HepG2 (cell line): ENCODE results near the gene ZNF396. TPM values are rescaled to one million over a fixed set of nuclear protein-coding genes. Genes with fewer than 3 reads are reported as not detected.

Experiments
- ARID4A ChIP-seq: sonication (generic); formaldehyde crosslinking; IDR thresholded peaks from 2 replicates; pipeline ENCODE4 v1.5.0; 2020; ENCODE audit warnings: mild to moderate bottlenecking, missing genetic modification reagents, borderline replicate concordance
- ARID5B ChIP-seq: IDR thresholded peaks from 2 replicates; pipeline ENCODE4 v1.4.0; 2020; ENCODE audit warnings: mild to moderate bottlenecking, missing genetic modification reagents
- DMAP1 ChIP-seq: IDR thresholded peaks from 2 replicates; pipeline ENCODE4 v1.6.1; 2016
- FOXP1 ChIP-seq, 2 experiments: fragments of 450-650 bp in 1 of 2; IDR thresholded peaks; 2 replicates each; pipeline ENCODE4 v1.6.1; 2017 to 2018; ENCODE audit warnings: antibody characterized with exemption in 1 of 2
- HHEX ChIP-seq: IDR thresholded peaks from 2 replicates; pipeline ENCODE4 v1.6.1; 2016; ENCODE audit warnings: control low read depth
- HMG20A ChIP-seq: IDR thresholded peaks from 2 replicates; pipeline ENCODE4 v1.6.1; 2016; ENCODE audit warnings: borderline replicate concordance
- ISL2 ChIP-seq: sonication (generic); formaldehyde crosslinking; IDR thresholded peaks from 2 replicates; pipeline ENCODE4 v1.5.0; 2020; ENCODE audit warnings: missing genetic modification reagents
- POLR2G ChIP-seq: fragments of 200-400 bp; formaldehyde crosslinking; IDR thresholded peaks from 2 replicates; pipeline ENCODE4 v1.6.1; 2018; ENCODE audit warnings: mild to moderate bottlenecking, low read depth, low read length, moderate library complexity
- REPIN1 ChIP-seq: sonication (generic); formaldehyde crosslinking; IDR thresholded peaks from 2 replicates; pipeline ENCODE4 v1.8.0; 2022; ENCODE audit warnings: missing genetic modification reagents, low read depth, mild to moderate bottlenecking, borderline replicate concordance
- SIN3B ChIP-seq: fragments of 150-350 bp; IDR thresholded peaks from 2 replicates; pipeline ENCODE4 v1.6.1; 2014; ENCODE audit warnings: low read length
- ZNF292 ChIP-seq: sonication (generic); formaldehyde crosslinking; IDR thresholded peaks from 2 replicates; pipeline ENCODE4 v1.8.1; 2022; ENCODE audit warnings: mild to moderate bottlenecking, low read depth, missing genetic modification reagents, borderline replicate concordance
- polyA plus RNA-seq, 8 experiments: library from polyadenylated mRNA; depleted of rRNA in 3 of 8; stranded (reverse) in 7 of 8; unstranded in 1 of 8; fragments of >200 nt; fragmentation: Illumina TruSeq in 4 of 8; extraction: Trizol in 4 of 8; gene quantifications; 2 replicates each; pipeline versions ENCODE4 v1.2.1 to v1.2.3, GENCODE V29; 2011 to 2016; ENCODE audit warnings: low read depth in 4 of 8, missing spikeins in 1 of 8, mixed read lengths in 1 of 8; ENCODE audit not compliant: insufficient read depth in 1 of 8
- total RNA-seq, 5 experiments: library from RNA; depleted of rRNA; stranded (reverse); fragments of >200 nt; fragmentation: Illumina TruSeq; extraction: Trizol; gene quantifications; 2 replicates each; pipeline ENCODE4 v1.2.3, GENCODE V29; 2016; ENCODE audit warnings: low read depth in 1 of 5
- TF ChIP-seq, protein P1 (sequence below): sonication (generic); formaldehyde crosslinking; IDR thresholded peaks from 2 replicates; pipeline ENCODE4 v1.4.0; 2020; ENCODE audit warnings: missing genetic modification reagents, borderline replicate concordance
- TF ChIP-seq, protein P2 (sequence below): IDR thresholded peaks from 2 replicates; pipeline ENCODE4 v1.6.1; 2016
- TF ChIP-seq, protein P3 (sequence below): sonication (generic); formaldehyde crosslinking; IDR thresholded peaks from 2 replicates; pipeline ENCODE4 v1.4.0; 2020; ENCODE audit warnings: missing genetic modification reagents, borderline replicate concordance

The ZNF396 gene
- total and polyA plus RNA-seq, 2 of the 13 experiments (the other 11 are each of a cell fraction or from before 2014, with no cell fraction given) = 0.25 to 0.75 TPM

GRCh38 chr18:35345460-35345921, 31.6 kb downstream of the ZNF396 start (continued):
- 0 out of 2 replicates have a peak, but pooled peaks have one; percentile 53 for TF ChIP-seq ZNF292 (CRISPR knock-in tag)
- TF ChIP-seq, protein P1, sequence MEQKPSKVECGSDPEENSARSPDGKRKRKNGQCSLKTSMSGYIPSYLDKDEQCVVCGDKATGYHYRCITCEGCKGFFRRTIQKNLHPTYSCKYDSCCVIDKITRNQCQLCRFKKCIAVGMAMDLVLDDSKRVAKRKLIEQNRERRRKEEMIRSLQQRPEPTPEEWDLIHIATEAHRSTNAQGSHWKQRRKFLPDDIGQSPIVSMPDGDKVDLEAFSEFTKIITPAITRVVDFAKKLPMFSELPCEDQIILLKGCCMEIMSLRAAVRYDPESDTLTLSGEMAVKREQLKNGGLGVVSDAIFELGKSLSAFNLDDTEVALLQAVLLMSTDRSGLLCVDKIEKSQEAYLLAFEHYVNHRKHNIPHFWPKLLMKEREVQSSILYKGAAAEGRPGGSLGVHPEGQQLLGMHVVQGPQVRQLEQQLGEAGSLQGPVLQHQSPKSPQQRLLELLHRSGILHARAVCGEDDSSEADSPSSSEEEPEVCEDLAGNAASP = no peak
- TF ChIP-seq HHEX = no peak
- TF ChIP-seq SIN3B = no peak
- 0 out of 2 replicates have a peak, but pooled peaks have one; percentile 50 for TF ChIP-seq DMAP1 (CRISPR knock-in tag)
- TF ChIP-seq, protein P2, sequence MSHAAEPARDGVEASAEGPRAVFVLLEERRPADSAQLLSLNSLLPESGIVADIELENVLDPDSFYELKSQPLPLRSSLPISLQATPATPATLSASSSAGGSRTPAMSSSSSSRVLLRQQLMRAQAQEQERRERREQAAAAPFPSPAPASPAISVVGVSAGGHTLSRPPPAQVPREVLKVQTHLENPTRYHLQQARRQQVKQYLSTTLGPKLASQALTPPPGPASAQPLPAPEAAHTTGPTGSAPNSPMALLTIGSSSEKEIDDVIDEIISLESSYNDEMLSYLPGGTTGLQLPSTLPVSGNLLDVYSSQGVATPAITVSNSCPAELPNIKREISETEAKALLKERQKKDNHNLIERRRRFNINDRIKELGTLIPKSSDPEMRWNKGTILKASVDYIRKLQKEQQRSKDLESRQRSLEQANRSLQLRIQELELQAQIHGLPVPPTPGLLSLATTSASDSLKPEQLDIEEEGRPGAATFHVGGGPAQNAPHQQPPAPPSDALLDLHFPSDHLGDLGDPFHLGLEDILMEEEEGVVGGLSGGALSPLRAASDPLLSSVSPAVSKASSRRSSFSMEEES (CRISPR knock-in tag) = peak; percentile 75; the same call in 1 of the 2 replicates
- TF ChIP-seq ARID4A (CRISPR knock-in tag) = peak; percentile 61; the same call in 1 of the 2 replicates
- TF ChIP-seq REPIN1 (CRISPR knock-in tag) = 0 out of 2 replicates have a peak, but pooled peaks have one; percentile 9
- TF ChIP-seq, protein P3, sequence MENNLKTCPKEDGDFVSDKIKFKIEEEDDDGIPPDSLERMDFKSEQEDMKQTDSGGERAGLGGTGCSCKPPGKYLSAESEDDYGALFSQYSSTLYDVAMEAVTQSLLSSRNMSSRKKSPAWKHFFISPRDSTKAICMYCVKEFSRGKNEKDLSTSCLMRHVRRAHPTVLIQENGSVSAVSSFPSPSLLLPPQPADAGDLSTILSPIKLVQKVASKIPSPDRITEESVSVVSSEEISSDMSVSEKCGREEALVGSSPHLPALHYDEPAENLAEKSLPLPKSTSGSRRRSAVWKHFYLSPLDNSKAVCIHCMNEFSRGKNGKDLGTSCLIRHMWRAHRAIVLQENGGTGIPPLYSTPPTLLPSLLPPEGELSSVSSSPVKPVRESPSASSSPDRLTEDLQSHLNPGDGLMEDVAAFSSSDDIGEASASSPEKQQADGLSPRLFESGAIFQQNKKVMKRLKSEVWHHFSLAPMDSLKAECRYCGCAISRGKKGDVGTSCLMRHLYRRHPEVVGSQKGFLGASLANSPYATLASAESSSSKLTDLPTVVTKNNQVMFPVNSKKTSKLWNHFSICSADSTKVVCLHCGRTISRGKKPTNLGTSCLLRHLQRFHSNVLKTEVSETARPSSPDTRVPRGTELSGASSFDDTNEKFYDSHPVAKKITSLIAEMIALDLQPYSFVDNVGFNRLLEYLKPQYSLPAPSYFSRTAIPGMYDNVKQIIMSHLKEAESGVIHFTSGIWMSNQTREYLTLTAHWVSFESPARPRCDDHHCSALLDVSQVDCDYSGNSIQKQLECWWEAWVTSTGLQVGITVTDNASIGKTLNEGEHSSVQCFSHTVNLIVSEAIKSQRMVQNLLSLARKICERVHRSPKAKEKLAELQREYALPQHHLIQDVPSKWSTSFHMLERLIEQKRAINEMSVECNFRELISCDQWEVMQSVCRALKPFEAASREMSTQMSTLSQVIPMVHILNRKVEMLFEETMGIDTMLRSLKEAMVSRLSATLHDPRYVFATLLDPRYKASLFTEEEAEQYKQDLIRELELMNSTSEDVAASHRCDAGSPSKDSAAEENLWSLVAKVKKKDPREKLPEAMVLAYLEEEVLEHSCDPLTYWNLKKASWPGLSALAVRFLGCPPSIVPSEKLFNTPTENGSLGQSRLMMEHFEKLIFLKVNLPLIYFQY = no peak
- TF ChIP-seq HMG20A (CRISPR knock-in tag) = peak; percentile 32; the same call in 1 of the 2 replicates
- no peak for TF ChIP-seq FOXP1 (IDR thresholded peaks at IDR 0.05)
- peak; percentile 47; the same call in 1 of the 2 replicates for TF ChIP-seq FOXP1 (CRISPR knock-in tag; IDR thresholded peaks at IDR 0.05)
- TF ChIP-seq ISL2 = 0 out of 2 replicates have a peak, but pooled peaks have one; percentile 47
- peak; percentile 55; the same call in 1 of the 2 replicates for TF ChIP-seq ARID5B (CRISPR knock-in tag)
- peak; percentile 57 for TF ChIP-seq POLR2G
